Common myeloid progenitor, CD34-positive (primary cell): ENCODE measurements around the gene ARPP19.
"Not testable (repeated sequence)": the region's sequence is repeated elsewhere in the genome, so short reads cannot be mapped to it uniquely, and the experiment has no call there.

Experiments
- CTCF ChIA-PET: fragments of 350-600 bp; sonication (Branson Sonifier 250); formaldehyde crosslinking; loops from one replicate; lab custom pipeline; 2021; ENCODE audit warnings: antibody characterized with exemption; lab: Charles Lee
- POLR2A ChIA-PET: fragments of 350-600 bp; sonication (Branson Sonifier 250); formaldehyde crosslinking; loops from one replicate; lab custom pipeline; 2021; ENCODE audit warnings: antibody characterized with exemption; lab: Charles Lee
- DNase-seq, 3 donors: peaks; one replicate each; pipeline versions ENCODE4 v3.0.0 to v3.0.0-alpha.2; 2013
- H3K27ac ChIP-seq, 2 experiments: 1 replicate in 1 of 2; 2 replicates in 1 of 2; pipeline ENCODE4 v1.7.0; 2013; ENCODE audit warnings: inconsistent platforms in 2 of 2, low read length in 2 of 2, mild to moderate bottlenecking in 2 of 2, low read depth in 1 of 2, moderate library complexity in 1 of 2; ENCODE audit not compliant: severe bottlenecking in 2 of 2, insufficient read depth in 1 of 2, poor library complexity in 1 of 2
- H3K27me3 ChIP-seq, 5 experiments: replicated peaks in 2 of 5; 1 replicate in 3 of 5; 2 replicates in 2 of 5; pipeline versions ENCODE4 v1.6.1 to v1.7.0; 2013; ENCODE audit warnings: low read length in 4 of 5, mild to moderate bottlenecking in 2 of 5, moderate library complexity in 2 of 5, inconsistent platforms in 1 of 5; ENCODE audit not compliant: insufficient read depth in 5 of 5, control insufficient read depth in 4 of 5
- H3K36me3 ChIP-seq, 4 experiments: 1 replicate in 2 of 4; 2 replicates in 2 of 4; pipeline versions ENCODE4 v1.6.1 to v1.7.0; 2013; ENCODE audit warnings: low read length in 3 of 4, control low read depth in 1 of 4, mild to moderate bottlenecking in 1 of 4; ENCODE audit not compliant: control insufficient read depth in 4 of 4, insufficient read depth in 4 of 4
- H3K4me1 ChIP-seq, 4 experiments: 1 replicate in 3 of 4; 2 replicates in 1 of 4; pipeline versions ENCODE4 v1.6.1 to v1.7.1; 2013; ENCODE audit warnings: low read length in 3 of 4, mild to moderate bottlenecking in 3 of 4, control low read depth in 1 of 4, inconsistent platforms in 1 of 4, moderate library complexity in 1 of 4; ENCODE audit not compliant: control insufficient read depth in 4 of 4, insufficient read depth in 4 of 4; ENCODE audit errors: control extremely low read depth in 1 of 4
- H3K4me3 ChIP-seq, 7 experiments: 1 replicate in 4 of 7; 2 replicates in 3 of 7; pipeline versions ENCODE4 v1.5.1 to v1.7.0; 2013; ENCODE audit warnings: mild to moderate bottlenecking in 7 of 7, low read length in 6 of 7, moderate library complexity in 6 of 7, inconsistent platforms in 2 of 7, low read depth in 2 of 7, control low read depth in 1 of 7; ENCODE audit not compliant: insufficient read depth in 4 of 7, control insufficient read depth in 1 of 7; ENCODE audit errors: extremely low read depth in 1 of 7
- H3K9me3 ChIP-seq, 5 experiments: 1 replicate in 4 of 5; 2 replicates in 1 of 5; pipeline versions ENCODE4 v1.6.1 to v1.7.1; 2013; ENCODE audit warnings: low read length in 4 of 5, mild to moderate bottlenecking in 2 of 5, inconsistent platforms in 1 of 5, low read depth in 1 of 5, moderate library complexity in 1 of 5; ENCODE audit not compliant: control insufficient read depth in 4 of 5, insufficient read depth in 2 of 5; ENCODE audit errors: control extremely low read depth in 1 of 5
- WGBS: methylation state at CpG from one replicate; pipeline ENCODE4 v1.1.5; 2013; ENCODE audit not compliant: insufficient coverage; 5-methylcytosine and 5-hydroxymethylcytosine counted together

ARPP19 gene

GRCh38 chr15:52518487-52519371, 50.1 kb downstream of the ARPP19 start:
- ChIA-PET CTCF (interaction anchor here (1.0 kb wide), 1 partner anchor 19 kb away, joined by 4 read pairs; no protein-coding TSS in a partner anchor), POLR2A (no interaction called here)
- Histone ChIP-seq H3K4me3 (peak overlapping the region in 1 of 7 experiments; percentile 41), H3K4me1 (peaks cover 0 to 15% (median 5%) of the 10 kb centered on the region in 4 experiments), H3K36me3 (no peaks in the 10 kb centered on the region), H3K27ac (no peak overlapping the region), H3K9me3 (no peaks in the 10 kb centered on the region), H3K27me3 (no peaks in the 10 kb centered on the region)
- DNase-seq, result peak in 2 of 3 donors; percentile 50 to 68
- WGBS, result 50% methylated on average over 6 of the region's 8 CpGs

- WGBS, result 100% methylated on average over 1 of the region's 1 CpG
- POLR2A ChIA-PET, result no interaction called here
- H3K27ac ChIP-seq, result no peak overlapping the region
These were observed 51.8 kb downstream of the ARPP19 start for GRCh38 chr15:52517014-52517413.

GRCh38 chr15:52515343-52515742, 53.5 kb downstream of the ARPP19 start:
- no peaks in the 10 kb centered on the region for H3K9me3 ChIP-seq
- H3K4me3 ChIP-seq, result no peak overlapping the region
- CTCF ChIA-PET, result interaction anchor here (0.8 to 1.2 kb wide), 2 partner anchors 20 to 88 kb away, joined by 3 read pairs; no protein-coding TSS in a partner anchor
- WGBS, result 100% methylated on average over 1 of the region's 2 CpGs
- no peaks in the 10 kb centered on the region for H3K36me3 ChIP-seq
- H3K27ac ChIP-seq, result no peak overlapping the region
- H3K27me3 ChIP-seq, result no peaks in the 10 kb centered on the region
- POLR2A ChIA-PET, result no interaction called here
- H3K4me1 ChIP-seq, result peaks cover 0 to 15% (median 5%) of the 10 kb centered on the region in 4 experiments
- no peak for DNase-seq

More at GRCh38 chr15:52517014-52517413, 51.8 kb downstream of the ARPP19 start:
- no peak overlapping the region for H3K4me3 ChIP-seq
- no peaks in the 10 kb centered on the region for H3K27me3 ChIP-seq
- DNase-seq, result no peak
- CTCF ChIA-PET, result no interaction called here
- H3K4me1 ChIP-seq, result peaks cover 0 to 15% (median 5%) of the 10 kb centered on the region in 4 experiments
- H3K36me3 ChIP-seq, result no peaks in the 10 kb centered on the region
- no peaks in the 10 kb centered on the region for H3K9me3 ChIP-seq

GRCh38 chr15:52514482-52514881, 54.3 kb downstream of the ARPP19 start:
- Histone ChIP-seq H3K36me3 (no peaks in the 10 kb centered on the region), H3K9me3 (no peaks in the 10 kb centered on the region), H3K4me1 (peaks cover 0 to 15% (median 6%) of the 10 kb centered on the region in 4 experiments), H3K27me3 (no peaks in the 10 kb centered on the region), H3K4me3 (no peak overlapping the region), H3K27ac (no peak overlapping the region)
- CTCF ChIA-PET, result interaction anchor here (0.8 to 1.2 kb wide), 2 partner anchors 20 to 89 kb away, joined by 3 read pairs; no protein-coding TSS in a partner anchor
- POLR2A ChIA-PET, result no interaction called here
- no peak for DNase-seq
- 100% methylated on average over 1 of the region's 1 CpG for WGBS

GRCh38 chr15:52512869-52513268, 56.0 kb downstream of the ARPP19 start:
- POLR2A ChIA-PET, H3K27ac ChIP-seq, H3K36me3 ChIP-seq, H3K4me1 ChIP-seq, CTCF ChIA-PET, H3K27me3 ChIP-seq, H3K4me3 ChIP-seq, DNase-seq, H3K9me3 ChIP-seq: not testable (repeated sequence)
- 99% methylated on average over 7 of the region's 8 CpGs for WGBS

GRCh38 chr15:52511084-52511483, 57.7 kb downstream of the ARPP19 start:
- 95% methylated on average over 2 of the region's 2 CpGs for whole genome bisulfite sequencing
- Histone ChIP-seq H3K36me3 (no peaks in the 10 kb centered on the region), H3K27me3 (no peaks in the 10 kb centered on the region), H3K27ac (no peak overlapping the region), H3K4me1 (peaks cover 0 to 5% (median 0%) of the 10 kb centered on the region in 4 experiments), H3K4me3 (no peak overlapping the region), H3K9me3 (no peaks in the 10 kb centered on the region)
- CTCF ChIA-PET, result interaction anchor here (1.4 kb wide), 1 partner anchor 44 kb away, joined by 3 read pairs; no protein-coding TSS in a partner anchor
- no peak for DNase-seq
- POLR2A ChIA-PET, result no interaction called here
